Stimulated activated CD4-positive, alpha-beta T cell treated with anti-CD3 and anti-CD28 coated beads, Interleukin-2, amount 100 ng/mL, for 48 hours (primary cell): ENCODE results near the gene TGFBR3.

ENCODE experiments used
- DNase-seq, 2 donors: peaks; one replicate each; pipeline ENCODE4 v3.0.0-alpha.2; 2020

Gene TGFBR3

DNA sequence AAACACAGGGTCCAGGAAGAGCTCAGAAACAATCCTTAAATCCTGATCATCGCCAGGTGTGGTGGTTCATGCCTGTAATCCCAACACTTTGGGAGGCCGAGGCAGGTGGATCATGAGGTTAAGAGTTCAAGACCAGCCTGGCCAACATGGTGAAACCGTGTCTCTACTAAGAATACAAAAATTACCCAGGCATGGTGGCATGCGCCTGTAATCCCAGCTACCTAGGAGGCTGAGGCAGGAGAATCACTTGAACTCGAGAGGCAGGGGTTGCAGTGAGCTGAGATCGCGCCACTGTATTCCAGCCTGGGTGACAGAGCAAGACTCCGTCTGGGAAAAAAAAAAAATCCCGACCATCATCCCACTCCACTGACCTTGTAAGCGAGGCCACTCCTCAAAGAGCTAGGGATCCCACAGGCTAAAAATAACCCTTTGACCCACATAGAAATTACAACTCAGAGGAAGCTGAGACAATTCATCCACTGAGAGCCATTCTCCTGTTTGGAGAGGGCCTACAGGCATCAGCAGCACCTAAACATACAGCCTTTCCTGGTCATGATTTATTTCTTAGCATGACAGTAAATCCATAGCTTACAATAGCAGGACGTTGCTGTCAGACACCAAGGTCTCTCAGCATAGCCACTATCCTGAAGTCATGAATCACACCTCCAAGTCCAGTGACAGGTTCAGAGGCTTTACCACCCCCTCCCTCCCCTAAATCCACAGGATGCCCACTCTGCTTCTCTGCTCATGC is 66.7 kb downstream of the TGFBR3 start:
- no peak for DNase-seq

DNA sequence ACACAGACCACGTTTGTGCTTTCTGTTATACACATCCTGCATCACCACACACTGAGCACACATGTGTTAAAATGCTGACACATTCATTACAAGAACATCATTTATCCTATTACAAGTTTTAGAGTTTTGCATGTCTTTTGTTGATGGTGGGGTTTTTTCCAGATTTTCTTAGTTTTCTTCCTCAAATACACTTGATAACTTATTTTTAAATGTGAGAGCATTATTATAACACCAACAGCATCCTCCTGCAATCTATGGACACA is 67.3 kb downstream of the TGFBR3 start:
- no peak for DNase-seq

DNA sequence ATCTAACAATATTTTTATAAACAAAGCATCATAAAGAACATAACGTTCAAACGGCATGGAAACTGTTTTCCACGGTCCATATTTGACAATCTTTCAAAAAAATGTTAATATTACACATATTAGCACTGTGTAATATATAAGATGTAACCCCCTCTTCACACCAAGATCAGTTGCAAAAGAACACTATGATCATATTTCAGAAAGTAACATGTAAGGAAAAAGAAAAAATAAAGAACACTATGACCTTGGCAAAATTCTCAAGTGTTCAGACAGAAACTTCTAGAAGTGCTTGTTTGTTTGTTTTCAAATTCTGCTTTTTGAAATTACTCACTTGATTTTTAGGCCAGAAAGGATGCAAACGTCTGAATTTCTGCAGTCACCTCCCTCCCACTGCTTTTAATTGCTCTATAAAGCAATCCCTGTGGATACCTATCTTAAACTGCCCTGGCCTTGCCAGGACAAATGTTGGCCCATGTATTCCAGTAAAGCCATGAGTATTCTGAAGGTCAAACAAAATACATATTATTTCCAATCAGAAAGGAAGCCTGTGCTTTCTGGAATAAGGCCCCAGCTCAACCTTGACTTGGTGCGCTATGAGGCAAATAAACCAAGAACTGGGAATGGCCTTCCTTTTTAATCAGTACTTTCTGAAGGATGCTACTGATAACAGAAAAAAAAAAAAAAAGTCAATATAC is 68.6 kb downstream of the TGFBR3 start:
- DNase-seq = no peak

DNA sequence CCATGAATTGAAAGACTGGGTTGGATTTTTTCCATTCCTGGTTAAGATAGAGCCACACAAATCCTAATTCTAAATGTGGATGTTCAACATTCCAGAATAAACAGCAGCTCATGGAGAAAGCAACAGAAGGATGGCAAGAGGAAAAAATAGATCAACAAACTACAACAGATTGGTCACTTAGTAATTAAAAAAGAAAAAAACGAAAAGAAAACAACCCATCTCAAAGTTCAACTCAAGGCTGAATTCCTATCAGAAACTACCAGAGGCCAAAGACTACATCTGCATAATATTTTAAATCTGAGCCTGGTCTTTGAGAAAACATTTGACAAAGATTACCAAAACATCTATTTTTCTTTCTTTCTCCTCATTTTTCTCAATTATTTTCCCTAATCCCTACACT is 69.9 kb downstream of the TGFBR3 start:
- no peak for DNase-seq

DNA sequence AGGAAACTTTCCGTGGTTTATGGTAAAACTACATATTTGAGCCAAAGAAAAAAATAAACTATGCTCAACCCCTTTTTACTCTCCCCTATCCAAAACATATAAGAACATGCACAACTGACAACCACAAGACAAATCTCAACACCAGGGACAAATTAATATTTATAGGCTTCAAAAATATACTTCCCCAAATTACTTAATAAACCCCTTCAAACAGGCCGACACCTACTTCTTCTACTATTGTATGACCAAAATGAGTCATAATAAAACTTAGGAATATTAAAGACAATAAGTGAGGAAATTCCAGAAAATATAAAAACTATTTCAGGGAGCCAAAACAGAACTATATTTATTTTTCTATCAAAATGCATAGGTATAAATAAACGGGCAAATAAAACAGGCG is 71.5 kb downstream of the TGFBR3 start:
- DNase-seq = no peak

DNA sequence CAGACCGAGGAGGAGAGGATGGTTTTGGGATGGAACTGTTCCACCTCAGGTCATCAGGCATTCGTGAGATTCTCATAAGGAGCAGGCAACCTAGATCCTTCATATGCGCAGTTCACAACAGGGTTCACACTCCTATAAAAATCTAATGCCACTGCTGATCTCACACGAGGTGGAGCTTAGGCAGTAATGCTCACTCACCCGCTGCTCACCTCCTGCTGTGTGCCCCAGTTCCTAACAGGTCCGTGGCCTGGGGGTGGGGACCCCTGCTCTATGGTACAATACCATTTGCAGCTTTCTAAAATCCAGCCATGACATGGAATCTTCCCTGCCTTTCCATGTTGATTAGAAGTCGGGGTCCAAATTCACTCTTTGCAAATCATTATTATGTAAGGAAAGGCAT is 72.1 kb downstream of the TGFBR3 start:
- no peak for DNase-seq

DNA sequence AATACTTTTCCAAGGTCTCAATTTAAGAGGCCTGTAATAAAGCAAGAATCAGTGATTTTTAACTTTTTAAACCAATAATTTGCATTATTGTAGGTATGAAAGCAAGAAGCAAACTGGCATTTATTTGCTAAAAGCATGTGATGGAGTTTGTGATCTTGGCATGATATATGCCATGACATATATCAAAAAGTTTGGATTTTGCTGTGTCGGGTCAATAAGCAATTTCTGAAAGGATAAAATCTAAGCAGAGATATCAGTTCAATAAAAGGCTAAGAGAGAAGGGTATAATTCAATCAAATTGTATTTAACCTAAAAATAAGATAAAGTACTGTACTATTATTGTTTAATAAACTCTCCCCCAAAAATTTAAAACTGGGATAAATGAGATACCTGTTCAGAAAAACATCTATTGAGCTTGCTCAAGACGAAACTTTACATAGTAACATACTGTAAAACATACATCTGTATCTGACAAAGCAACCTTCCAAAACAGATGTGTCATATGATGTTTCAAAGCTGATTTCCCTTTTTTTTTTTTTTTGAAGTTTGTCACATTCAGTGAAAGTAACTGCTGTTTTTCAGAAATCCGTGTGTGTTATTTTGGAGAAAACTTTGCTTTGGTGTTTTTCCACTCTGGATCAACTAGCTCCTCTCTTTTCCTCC is 74.5 kb downstream of the TGFBR3 start:
- no peak for DNase-seq

DNA sequence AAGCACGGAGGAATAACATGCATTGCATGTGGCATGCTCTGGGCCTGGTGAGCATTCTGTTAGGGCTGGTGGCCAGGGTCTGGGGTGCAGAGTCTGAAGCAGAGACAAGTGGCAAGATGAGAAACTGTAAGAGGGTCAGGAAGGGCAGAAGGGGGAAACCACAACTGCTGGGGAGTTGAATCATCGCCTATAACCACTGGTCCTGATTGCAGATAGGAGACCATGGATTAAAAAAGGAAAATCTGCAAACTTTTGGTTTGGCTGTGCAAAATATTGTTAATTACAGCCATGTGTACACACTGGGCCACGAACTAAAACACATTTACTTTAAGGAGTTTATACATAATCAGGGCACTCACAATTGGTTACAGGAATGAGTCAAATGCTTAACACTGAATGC is 76.6 kb downstream of the TGFBR3 start:
- no peak for DNase-seq

DNA sequence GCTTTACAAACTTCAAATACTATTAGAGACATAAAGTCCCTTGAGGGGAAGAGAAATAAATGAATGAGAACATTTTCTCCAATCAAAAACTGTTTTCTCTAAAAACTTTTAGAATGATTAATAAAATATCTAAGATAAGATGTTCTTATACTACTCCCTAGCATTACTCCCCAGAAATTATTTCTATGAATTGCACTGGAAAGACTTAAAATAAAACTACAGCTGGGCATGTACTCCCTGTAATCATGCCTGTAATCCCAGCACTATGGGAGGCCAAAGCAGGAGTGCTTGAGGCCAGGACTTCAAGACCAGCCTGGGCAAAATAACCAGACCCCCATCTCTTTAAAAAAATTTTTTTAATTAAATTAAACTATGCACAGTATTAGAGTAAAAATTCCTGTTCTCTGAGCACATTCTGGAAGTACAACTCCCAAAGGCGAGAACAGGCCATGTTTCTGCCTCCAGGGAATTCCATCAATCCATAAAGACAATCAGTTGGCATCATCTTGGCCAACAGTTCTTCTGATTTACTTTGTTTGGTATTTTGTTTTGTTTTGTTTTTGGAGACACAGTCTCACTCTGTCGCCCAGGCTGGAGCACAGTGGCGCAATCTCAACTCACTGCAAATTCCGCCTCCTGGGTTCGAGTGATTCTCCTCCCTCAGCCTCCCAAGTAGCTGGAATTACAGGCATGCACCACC is 77.9 kb downstream of the TGFBR3 start:
- DNase-seq = no peak

DNA sequence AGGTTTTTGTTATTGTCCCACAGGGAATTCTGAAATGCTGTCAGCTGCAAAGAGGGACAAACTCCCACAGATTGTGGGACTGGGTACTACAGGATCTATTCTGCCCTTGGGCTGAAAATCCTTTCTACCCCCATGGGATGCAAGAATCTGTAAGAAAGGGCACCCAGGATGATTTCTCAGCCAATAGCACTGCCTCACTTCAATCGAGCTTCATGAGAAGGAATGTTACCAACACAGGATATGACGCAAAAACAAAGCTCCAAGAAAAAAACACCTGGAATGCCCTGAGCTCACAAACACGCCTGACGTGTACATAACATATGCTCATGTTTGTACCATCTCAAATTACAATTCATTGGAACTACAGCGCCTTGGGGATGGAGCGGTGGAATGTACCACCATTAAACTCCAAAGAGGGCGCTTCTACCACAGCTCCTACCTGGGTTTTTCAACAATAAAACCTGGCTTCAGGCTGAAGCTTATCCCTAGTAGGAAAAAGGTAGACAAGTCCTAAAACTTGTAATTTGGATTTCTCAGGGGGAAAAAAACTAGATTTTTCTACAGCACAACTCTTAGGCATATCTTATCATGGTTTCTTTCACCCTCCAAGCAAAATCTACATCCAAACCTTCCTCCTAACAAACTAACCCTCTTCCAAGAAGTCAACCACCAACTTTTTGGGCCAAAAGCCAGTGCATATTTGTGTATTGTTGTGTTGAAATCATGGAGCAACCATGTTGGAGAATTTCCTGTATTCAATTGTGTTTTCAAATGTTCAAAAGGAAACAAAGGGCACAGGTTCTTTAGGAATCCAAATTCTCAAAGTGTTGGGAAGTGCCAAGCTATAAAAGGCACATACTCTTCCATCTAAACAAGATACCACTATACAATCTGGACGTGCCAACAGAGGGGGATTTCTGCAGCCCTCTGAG is 78.9 kb downstream of the TGFBR3 start:
- no peak for DNase-seq

DNA sequence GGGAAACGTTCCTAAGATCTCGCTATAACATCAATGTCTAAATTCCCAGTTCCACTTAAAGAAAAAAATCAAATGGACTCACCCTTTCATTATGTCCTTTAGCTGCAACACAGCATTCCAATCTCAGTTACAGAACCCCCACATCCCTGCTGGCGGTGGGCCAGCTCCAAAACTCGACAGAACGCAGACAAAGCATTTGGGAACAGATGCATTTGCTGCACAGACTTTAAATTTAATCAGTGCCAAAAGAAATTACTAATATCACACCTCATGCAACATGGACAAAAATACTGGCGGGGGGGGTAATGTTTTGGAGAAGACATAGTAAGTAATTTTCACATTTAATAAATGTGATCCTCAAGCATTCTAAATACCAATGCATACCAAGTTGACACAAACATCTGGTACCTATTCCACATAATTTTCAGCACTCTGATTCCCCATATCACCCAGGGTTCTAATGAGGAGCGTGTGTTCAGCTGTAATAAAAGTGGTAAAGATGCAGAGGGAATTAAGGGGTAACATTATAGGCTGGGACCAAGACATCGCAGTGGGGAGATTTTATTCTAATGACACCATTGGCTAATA is 79.7 kb downstream of the TGFBR3 start:
- no peak for DNase-seq

DNA sequence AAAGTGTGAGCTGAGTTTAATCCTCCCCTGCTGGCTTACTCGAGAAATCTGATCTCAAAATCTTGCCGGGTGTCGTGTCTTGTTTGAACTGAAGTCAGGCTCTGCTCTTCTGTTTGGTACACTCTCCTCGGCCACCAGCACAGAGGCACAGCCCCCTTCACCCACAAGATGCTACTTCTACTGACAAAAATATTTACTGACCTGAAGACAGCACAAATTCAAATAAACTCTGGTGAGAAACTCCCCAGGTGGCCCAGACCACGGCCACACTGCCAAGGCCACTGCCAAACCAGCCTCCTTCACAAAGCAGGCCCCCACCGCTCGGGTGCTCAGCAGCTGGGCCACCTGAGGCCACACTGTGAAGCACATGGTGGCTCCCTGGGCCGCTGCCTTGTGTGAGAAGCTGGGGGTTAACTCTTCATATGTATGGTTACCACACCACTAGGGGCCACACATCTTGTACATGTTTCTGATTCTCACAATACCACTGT is 80.6 kb downstream of the TGFBR3 start:
- DNase-seq = no peak

DNA sequence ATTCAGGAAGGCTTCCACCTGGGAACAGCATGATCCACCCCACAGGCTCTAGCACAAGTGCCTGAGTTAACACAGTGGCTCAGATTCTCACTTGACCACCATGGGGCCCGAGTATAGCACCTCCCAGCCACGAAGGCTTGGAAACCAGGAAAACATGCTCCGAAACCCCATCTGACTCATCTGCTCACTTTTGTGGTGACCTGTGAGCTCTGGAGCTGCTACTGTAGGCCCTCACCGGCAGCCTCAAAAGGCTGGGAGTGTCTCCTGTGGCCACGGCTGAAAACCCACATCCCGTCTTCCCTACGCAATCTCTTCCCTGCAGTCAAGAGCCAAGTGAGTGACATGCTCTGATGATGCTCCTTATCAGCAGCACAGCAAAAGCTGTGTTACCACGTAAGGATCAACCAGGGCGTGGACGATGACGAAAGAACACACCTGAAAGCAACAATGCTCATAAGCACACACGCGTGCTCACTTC is 81.4 kb downstream of the TGFBR3 start:
- peak; percentile 62 to 65 for DNase-seq

DNA sequence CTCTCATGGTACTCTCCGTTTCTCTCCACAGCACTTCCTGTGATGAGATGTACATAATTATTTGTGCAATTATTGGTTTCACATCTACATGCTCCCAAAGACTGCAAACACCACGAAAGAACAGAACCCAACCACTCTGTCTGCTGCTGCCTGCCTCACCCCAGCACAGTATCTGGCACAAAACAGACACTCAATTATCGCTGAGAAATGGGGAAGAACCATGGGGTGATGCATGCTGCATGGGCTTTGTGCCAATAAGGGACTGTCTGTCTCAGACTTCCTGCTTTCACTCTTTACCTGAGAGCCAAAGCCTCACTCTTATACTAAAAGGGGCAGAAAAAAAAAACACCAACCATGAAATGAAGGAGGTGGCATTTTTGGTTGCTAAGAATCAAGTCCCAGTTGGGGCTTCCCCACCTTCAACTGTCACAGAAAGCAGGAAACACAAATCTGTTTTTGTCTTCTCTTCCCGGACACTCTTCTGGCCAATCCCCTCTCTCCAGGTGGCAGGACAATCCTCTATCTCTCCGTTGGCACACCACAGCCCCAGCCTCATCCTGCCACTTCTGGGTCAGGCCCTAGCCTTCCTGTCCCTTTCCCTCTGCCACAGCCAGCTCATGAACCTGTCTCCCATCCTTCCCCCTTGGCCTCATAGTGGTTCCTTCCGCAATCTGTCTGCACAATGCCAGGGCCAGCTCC is 82.0 kb downstream of the TGFBR3 start:
- DNase-seq = peak; percentile 51 to 60

DNA sequence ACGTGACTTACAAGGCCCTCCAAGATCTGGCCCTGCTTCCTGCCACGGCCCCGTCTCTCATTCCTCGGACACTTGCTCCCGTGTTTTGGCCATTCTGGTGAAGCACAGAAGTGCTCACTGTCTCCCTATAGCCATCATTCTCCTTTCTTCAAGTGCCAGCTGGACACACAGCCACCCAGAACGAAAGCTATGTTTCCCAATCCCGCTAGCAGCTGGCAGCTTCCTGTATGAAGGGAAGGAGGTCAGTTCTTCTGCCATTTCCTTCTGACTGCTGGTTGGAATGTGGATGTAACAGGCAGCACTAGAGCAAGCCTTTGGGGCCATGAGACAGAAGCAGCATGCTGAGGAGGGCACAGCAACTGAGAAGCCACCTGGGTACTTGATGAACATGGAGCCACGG is 82.8 kb downstream of the TGFBR3 start:
- no peak for DNase-seq

DNA sequence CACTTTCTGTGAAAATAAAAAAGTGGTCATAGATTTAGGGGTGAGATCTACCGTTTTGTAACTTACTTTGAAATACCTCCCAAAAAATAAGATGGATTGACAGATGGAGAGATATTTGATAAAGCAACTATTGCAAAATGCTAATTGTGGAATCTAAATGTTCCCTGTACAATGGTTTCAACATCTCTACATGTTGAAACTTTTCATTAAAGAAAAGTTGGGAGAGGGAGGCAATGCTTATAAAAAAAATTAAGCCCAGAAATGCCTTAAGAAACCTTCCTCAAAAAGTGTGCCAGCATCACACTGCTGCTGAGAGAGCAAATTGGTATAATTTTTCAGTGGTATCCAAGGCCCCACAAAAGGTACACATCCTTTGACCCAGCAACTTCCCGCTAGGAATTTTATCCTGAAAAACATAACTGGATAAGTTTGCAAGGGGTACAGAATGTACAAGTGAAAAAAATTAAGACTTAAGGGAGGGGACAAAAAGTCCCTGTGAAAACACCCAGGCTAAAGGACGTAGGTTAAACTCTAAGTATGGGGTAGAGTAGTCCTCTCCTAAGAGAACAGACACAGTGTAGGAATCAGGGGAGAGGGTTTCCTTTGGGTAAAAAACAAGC is 84.3 kb downstream of the TGFBR3 start:
- no peak for DNase-seq

DNA sequence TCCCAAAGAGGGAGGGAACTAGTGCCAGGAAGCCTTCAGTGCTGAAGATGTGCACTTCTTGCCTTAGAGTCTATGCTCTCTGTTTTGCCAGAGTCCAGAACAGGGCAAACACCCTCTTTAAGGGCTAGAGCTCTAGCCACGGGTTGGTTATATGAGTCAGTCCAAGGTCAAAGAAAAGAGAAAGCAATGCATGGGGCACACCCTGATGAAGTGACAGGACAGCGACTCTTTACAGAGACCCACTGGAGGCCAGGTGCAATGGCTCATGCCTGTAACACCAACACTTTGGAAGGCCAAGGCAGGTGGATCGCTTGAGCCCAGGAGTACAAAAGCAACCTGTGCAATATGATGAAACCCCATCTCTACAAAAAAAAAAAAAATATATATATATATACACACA is 86.1 kb downstream of the TGFBR3 start:
- no peak for DNase-seq

DNA sequence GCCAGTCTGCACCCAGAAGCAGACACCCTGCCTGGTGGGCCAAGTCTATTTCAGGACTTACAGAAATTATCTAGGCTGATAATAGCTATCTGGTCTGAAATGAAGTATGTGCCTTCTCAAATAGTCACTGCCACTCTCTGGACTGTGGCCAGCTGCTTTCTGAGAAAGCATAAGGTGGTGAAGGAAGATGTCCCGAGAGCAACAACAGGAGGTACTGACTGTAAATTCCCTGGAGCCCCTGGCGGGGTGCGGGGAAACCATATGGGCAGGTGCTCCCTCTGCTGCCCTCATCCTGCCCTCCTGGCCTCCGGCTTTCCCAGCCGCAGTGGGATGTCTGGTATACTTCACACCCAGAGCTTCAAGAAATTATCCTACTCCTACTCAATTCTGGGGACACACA is 86.8 kb downstream of the TGFBR3 start:
- no peak for DNase-seq

DNA sequence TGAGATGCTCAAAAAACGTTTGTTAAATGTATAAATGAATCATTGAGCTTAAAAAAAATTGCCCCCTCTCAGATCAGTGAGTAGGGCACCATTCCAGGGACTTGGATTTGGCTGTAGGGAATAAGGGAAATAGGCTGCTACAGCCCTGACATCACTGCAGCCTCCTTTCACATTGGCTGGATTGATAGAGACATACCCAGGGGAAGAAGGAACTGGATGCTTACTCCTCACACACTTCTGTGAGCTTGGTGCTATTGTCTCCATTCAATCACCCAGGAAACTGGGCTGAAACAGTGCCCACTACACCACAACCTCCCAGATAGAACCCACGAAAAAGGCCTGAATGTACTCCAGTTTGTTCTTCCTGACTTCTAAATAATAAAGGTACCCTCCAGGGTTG is 87.2 kb downstream of the TGFBR3 start:
- no peak for DNase-seq

DNA sequence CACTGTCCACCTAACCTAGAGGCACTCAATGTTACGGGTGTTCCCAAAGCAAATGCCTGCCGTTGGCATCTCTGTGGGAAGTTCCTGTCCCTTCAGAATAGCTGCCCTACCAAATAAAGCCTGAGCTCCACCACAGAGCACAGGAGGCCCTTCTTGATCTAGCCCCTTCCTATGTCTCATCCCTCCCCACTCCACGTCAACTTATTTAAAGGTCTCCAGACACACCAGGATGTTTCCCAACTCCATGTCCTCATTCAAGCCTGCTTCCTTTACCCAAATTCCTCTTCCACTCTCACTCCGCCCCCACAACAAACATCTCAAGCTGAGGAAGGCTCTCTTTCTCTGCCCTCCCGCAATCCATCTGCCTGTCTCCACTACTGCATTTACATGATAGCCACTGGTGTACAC is 87.7 kb downstream of the TGFBR3 start:
- no peak for DNase-seq

DNA sequence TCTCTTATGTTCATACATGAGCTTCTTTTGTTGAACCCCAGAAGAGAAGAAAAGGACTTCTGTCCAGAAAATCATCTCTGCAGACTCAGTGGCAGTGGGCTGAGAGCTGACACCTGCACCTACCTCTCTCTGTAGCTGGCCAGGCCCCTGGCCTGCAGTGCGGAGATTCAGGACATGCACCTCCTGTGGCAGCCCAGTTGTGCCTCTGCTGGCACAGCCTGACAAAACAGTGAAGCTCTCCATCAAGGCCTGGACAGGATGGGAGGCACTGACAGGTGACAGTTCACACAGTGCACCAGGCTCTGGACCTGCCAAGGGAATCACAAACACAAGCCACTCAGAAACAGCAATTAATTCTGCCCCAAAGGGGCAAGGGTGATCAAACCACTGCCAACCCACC is 88.8 kb downstream of the TGFBR3 start:
- DNase-seq = no peak
